HG03521 (cell line): Measurements from ENCODE around the gene SERHL2.
A peak's percentile ranks its signal among the peaks of the same experiment; 100 is the strongest.
"Not testable (repeated sequence)": the region's sequence is repeated elsewhere in the genome, so short reads cannot be mapped to it uniquely, and the experiment has no call there.

Experiments used
- ATAC-seq: cut with Tn5 transposase; IDR thresholded peaks from one replicate; pipeline ENCODE4 v1.9.1; 2021; ENCODE audit warnings: mild to moderate bottlenecking, moderate library complexity; ENCODE audit not compliant: unreplicated experiment

SERHL2 gene

GRCh38 chr22:42571068-42571467 is 17.3 kb downstream of the SERHL2 start:
- ATAC-seq = not testable (repeated sequence)

- not testable (repeated sequence) for ATAC-seq
Measured at GRCh38 chr22:42574046-42574445, 20.3 kb downstream of the SERHL2 start.

GRCh38 chr22:42574468-42574867 is 20.7 kb downstream of the SERHL2 start:
- not testable (repeated sequence) for ATAC-seq

GRCh38 chr22:42575996-42576574 is 22.3 kb downstream of the SERHL2 start:
- not testable (repeated sequence) for ATAC-seq

GRCh38 chr22:42577141-42577540 is 23.4 kb downstream of the SERHL2 start:
- not testable (repeated sequence) for ATAC-seq

- ATAC-seq = no peak
Measured at GRCh38 chr22:42577623-42578240, 24.0 kb downstream of the SERHL2 start.

- not testable (repeated sequence) for ATAC-seq
Measured at GRCh38 chr22:42580040-42580439, 26.3 kb downstream of the SERHL2 start.

- ATAC-seq = not testable (repeated sequence)
Measured at GRCh38 chr22:42581194-42581761, 27.5 kb downstream of the SERHL2 start.

GRCh38 chr22:42581762-42582716 is 28.3 kb downstream of the SERHL2 start:
- peak; percentile 58 for ATAC-seq

- ATAC-seq = no peak
Measured at GRCh38 chr22:42582987-42583386, 29.2 kb downstream of the SERHL2 start.

GRCh38 chr22:42584364-42584940 is 30.7 kb downstream of the SERHL2 start:
- ATAC-seq = no peak

GRCh38 chr22:42585096-42585495 is 31.3 kb downstream of the SERHL2 start:
- ATAC-seq = no peak

- no peak for ATAC-seq
Measured at GRCh38 chr22:42586381-42586780, 32.6 kb downstream of the SERHL2 start.

- ATAC-seq = no peak
Measured at GRCh38 chr22:42587588-42588175, 33.9 kb downstream of the SERHL2 start.

GRCh38 chr22:42591987-42592386 is 38.2 kb downstream of the SERHL2 start:
- ATAC-seq = no peak

- no peak for ATAC-seq
Measured at GRCh38 chr22:42595434-42595833, 41.7 kb downstream of the SERHL2 start.

GRCh38 chr22:42596336-42596735 is 42.6 kb downstream of the SERHL2 start:
- ATAC-seq = no peak

- ATAC-seq = no peak
Measured at GRCh38 chr22:42596863-42597530, 43.2 kb downstream of the SERHL2 start.

- ATAC-seq = no peak
Measured at GRCh38 chr22:42601879-42602465, 48.2 kb downstream of the SERHL2 start.

- no peak for ATAC-seq
Measured at GRCh38 chr22:42602470-42602869, 48.7 kb downstream of the SERHL2 start.
